GM18526 (cell line): Measurements from ENCODE around the gene NPDC1.

Experiments used
- POLR2A ChIP-seq: IDR thresholded peaks from 3 replicates; pipeline ENCODE4 v1.6.1; 2011; ENCODE audit not compliant: insufficient read length; ENCODE audit errors: extremely low read depth

The NPDC1 gene

GRCh38 chr9:137077758-137078693 lies 32.0 kb upstream of the NPDC1 start:
- peak; percentile 1 for TF ChIP-seq POLR2A

GRCh38 chr9:137077010-137077747 lies 31.2 kb upstream of the NPDC1 start, which contains the start of gene UAP1L1:
TSS of gene UAP1L1 (plus strand) at chr9:137077517. CDS start at chr9:137077533, 16 bp downstream.
- TF ChIP-seq POLR2A, result peak; percentile 56

GRCh38 chr9:137076636-137077009 lies 30.6 kb upstream of the NPDC1 start:
- no peak for TF ChIP-seq POLR2A

GRCh38 chr9:137075275-137075775 lies 29.3 kb upstream of the NPDC1 start:
- TF ChIP-seq POLR2A, result no peak

GRCh38 chr9:137074657-137075274 lies 28.8 kb upstream of the NPDC1 start:
- no peak for TF ChIP-seq POLR2A

- no peak for TF ChIP-seq POLR2A
Measured at GRCh38 chr9:137073992-137074399, 28.0 kb upstream of the NPDC1 start.

- no peak for TF ChIP-seq POLR2A
Measured at GRCh38 chr9:137071282-137071681, 25.3 kb upstream of the NPDC1 start.

- TF ChIP-seq POLR2A, result no peak
Measured at GRCh38 chr9:137070906-137071275, 24.9 kb upstream of the NPDC1 start.

- TF ChIP-seq POLR2A, result peak; percentile 70
Measured at GRCh38 chr9:137070201-137070905, 24.4 kb upstream of the NPDC1 start, which contains the start of gene SAPCD2. TSS of gene SAPCD2 (minus strand) at chr9:137070557. CDS start at chr9:137070460, 97 bp downstream.

- no peak for TF ChIP-seq POLR2A
Measured at GRCh38 chr9:137069508-137070091, 23.6 kb upstream of the NPDC1 start.

GRCh38 chr9:137068539-137069507 lies 22.8 kb upstream of the NPDC1 start:
- no peak for TF ChIP-seq POLR2A

GRCh38 chr9:137067860-137068538 lies 22.0 kb upstream of the NPDC1 start:
- TF ChIP-seq POLR2A, result no peak
